DMS153 (cell line): ENCODE results near the gene RBFOX2.
A peak's percentile ranks its signal among the peaks of the same experiment; 100 is the strongest.

Source experiments
- DNase-seq: peaks from one replicate; lab custom pipeline; 2025; lab: John Stamatoyannopoulos, UW

The RBFOX2 gene

GRCh38 chr22:35973388-35973787 is 55.2 kb downstream of the RBFOX2 start:
- DNase-seq = no peak

- no peak for DNase-seq
Measured at GRCh38 chr22:35972559-35972958, 56.1 kb downstream of the RBFOX2 start.

GRCh38 chr22:35971456-35972119 is 57.0 kb downstream of the RBFOX2 start:
- DNase-seq = peak; percentile 81

GRCh38 chr22:35970616-35971455 is 57.8 kb downstream of the RBFOX2 start:
- DNase-seq = peak; percentile 50

GRCh38 chr22:35967046-35967397 is 61.6 kb downstream of the RBFOX2 start:
- DNase-seq = no peak

GRCh38 chr22:35966314-35967045 is 62.1 kb downstream of the RBFOX2 start:
- no peak for DNase-seq

- no peak for DNase-seq
Measured at GRCh38 chr22:35963237-35963810, 65.3 kb downstream of the RBFOX2 start.

GRCh38 chr22:35961480-35962295 is 66.9 kb downstream of the RBFOX2 start:
- DNase-seq = peak; percentile 88

GRCh38 chr22:35960854-35961253 is 67.8 kb downstream of the RBFOX2 start:
- no peak for DNase-seq

- peak; percentile 14 for DNase-seq
Measured at GRCh38 chr22:35959121-35959800, 69.4 kb downstream of the RBFOX2 start.

GRCh38 chr22:35958334-35958733 is 70.3 kb downstream of the RBFOX2 start:
- no peak for DNase-seq

- DNase-seq = no peak
Measured at GRCh38 chr22:35957589-35957988, 71.0 kb downstream of the RBFOX2 start.

GRCh38 chr22:35956850-35957249 is 71.8 kb downstream of the RBFOX2 start:
- DNase-seq = no peak

GRCh38 chr22:35955546-35955945 is 73.1 kb downstream of the RBFOX2 start:
- DNase-seq = no peak

GRCh38 chr22:35952576-35952975 is 76.0 kb downstream of the RBFOX2 start:
- DNase-seq = no peak

- DNase-seq = peak; percentile 57
Measured at GRCh38 chr22:35950262-35950661, 78.4 kb downstream of the RBFOX2 start.

GRCh38 chr22:35949243-35949642 is 79.4 kb downstream of the RBFOX2 start:
- DNase-seq = no peak

- DNase-seq = no peak
Measured at GRCh38 chr22:35947794-35948425, 80.7 kb downstream of the RBFOX2 start.

- DNase-seq = no peak
Measured at GRCh38 chr22:35944458-35944857, 84.2 kb downstream of the RBFOX2 start.

- DNase-seq = no peak
Measured at GRCh38 chr22:35940166-35940565, 88.5 kb downstream of the RBFOX2 start.

- no peak for DNase-seq
Measured at GRCh38 chr22:35938226-35938625, 90.4 kb downstream of the RBFOX2 start.
